Keratinocyte (primary cell): ENCODE results near the gene EXOC6B.

Experiments
- EZH2 ChIP-seq: IDR thresholded peaks from one replicate; pipeline ENCODE4 v1.6.1; 2012; ENCODE audit warnings: inconsistent platforms, mild to moderate bottlenecking, low read length, moderate library complexity
- TF ChIP-seq, protein P1 (sequence below), 3 experiments: IDR thresholded peaks in 1 of 3; conservative IDR thresholded peaks in 1 of 3; optimal IDR thresholded peaks in 1 of 3; 2 replicates in 2 of 3; 3 replicates in 1 of 3; pipeline versions ENCODE3 to v1.5.1; 2011; ENCODE audit warnings: low read length in 3 of 3, mild to moderate bottlenecking in 3 of 3, moderate library complexity in 2 of 3, control low read depth in 1 of 3, inconsistent platforms in 1 of 3; ENCODE audit not compliant: insufficient read depth in 2 of 3; ENCODE audit errors: extremely low read depth in 1 of 3

DNA sequence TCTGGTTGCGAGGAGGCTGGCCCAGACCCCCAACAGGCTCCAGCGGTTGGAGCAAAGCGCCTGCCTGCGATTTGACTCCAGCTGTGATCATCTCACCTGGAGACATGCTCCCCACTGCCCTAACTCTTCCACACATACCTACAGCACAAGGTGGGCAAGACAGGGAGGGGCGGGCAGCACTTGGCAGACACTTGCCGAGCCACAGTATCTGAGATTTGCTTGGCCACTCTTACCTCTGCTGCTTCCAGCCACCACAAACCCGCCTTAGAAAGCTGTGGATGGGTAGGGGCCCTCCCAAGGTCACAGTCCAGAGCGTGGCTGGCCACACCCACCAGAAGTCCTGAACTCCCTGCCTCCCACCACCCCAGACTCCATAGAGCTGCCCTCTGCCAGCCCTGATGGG, 686.4 kb downstream of the EXOC6B start:
- TF ChIP-seq, protein P1, sequence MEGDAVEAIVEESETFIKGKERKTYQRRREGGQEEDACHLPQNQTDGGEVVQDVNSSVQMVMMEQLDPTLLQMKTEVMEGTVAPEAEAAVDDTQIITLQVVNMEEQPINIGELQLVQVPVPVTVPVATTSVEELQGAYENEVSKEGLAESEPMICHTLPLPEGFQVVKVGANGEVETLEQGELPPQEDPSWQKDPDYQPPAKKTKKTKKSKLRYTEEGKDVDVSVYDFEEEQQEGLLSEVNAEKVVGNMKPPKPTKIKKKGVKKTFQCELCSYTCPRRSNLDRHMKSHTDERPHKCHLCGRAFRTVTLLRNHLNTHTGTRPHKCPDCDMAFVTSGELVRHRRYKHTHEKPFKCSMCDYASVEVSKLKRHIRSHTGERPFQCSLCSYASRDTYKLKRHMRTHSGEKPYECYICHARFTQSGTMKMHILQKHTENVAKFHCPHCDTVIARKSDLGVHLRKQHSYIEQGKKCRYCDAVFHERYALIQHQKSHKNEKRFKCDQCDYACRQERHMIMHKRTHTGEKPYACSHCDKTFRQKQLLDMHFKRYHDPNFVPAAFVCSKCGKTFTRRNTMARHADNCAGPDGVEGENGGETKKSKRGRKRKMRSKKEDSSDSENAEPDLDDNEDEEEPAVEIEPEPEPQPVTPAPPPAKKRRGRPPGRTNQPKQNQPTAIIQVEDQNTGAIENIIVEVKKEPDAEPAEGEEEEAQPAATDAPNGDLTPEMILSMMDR (optimal IDR thresholded peaks at IDR 0.05 in 1 of 3, IDR thresholded peaks at IDR 0.05 in 1 of 3, conservative IDR thresholded peaks at IDR 0.05 in 1 of 3; ENCODE audit: extremely low read depth in 1 of 3, insufficient read depth in 2 of 3, low read length in 3 of 3) = no peak
- TF ChIP-seq EZH2 = no peak
